Measurements from ENCODE around the gene IL19.

The IL19 gene

GRCh38 chr1:206878456-206878855 lies 107.9 kb downstream of the IL19 start:
- no peak for TF ChIP-seq ISL1 (CRISPR knock-in tag; IDR thresholded peaks at IDR 0.05)
- TF ChIP-seq TCF4 (CRISPR knock-in tag; IDR thresholded peaks at IDR 0.05; ENCODE audit: borderline replicate concordance) = no peak
- TF ChIP-seq, protein P1, sequence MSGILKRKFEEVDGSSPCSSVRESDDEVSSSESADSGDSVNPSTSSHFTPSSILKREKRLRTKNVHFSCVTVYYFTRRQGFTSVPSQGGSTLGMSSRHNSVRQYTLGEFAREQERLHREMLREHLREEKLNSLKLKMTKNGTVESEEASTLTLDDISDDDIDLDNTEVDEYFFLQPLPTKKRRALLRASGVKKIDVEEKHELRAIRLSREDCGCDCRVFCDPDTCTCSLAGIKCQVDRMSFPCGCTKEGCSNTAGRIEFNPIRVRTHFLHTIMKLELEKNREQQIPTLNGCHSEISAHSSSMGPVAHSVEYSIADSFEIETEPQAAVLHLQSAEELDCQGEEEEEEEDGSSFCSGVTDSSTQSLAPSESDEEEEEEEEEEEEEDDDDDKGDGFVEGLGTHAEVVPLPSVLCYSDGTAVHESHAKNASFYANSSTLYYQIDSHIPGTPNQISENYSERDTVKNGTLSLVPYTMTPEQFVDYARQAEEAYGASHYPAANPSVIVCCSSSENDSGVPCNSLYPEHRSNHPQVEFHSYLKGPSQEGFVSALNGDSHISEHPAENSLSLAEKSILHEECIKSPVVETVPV (CRISPR knock-in tag; IDR thresholded peaks at IDR 0.05) = no peak
- no peak for TF ChIP-seq SNAI2 (CRISPR knock-in tag; IDR thresholded peaks at IDR 0.05)
- no peak for TF ChIP-seq ZNF8 (CRISPR knock-in tag; IDR thresholded peaks at IDR 0.05)
- TF ChIP-seq ZFP3 (CRISPR knock-in tag; IDR thresholded peaks at IDR 0.05) = no peak
- TF ChIP-seq PATZ1 (CRISPR knock-in tag; IDR thresholded peaks at IDR 0.05; ENCODE audit: borderline replicate concordance) = no peak
- no peak for TF ChIP-seq RARB (CRISPR knock-in tag; IDR thresholded peaks at IDR 0.05)
- no peak for TF ChIP-seq ARNTL (CRISPR knock-in tag; IDR thresholded peaks at IDR 0.05; ENCODE audit: borderline replicate concordance, low read depth)
- TF ChIP-seq TOX (CRISPR knock-in tag; IDR thresholded peaks at IDR 0.05; ENCODE audit: borderline replicate concordance) = no peak
- no peak for TF ChIP-seq BACH2 (CRISPR knock-in tag; IDR thresholded peaks at IDR 0.05; ENCODE audit: borderline replicate concordance)
- TF ChIP-seq PPARA (CRISPR knock-in tag; IDR thresholded peaks at IDR 0.05; ENCODE audit: borderline replicate concordance) = no peak
- TF ChIP-seq, protein P2, sequence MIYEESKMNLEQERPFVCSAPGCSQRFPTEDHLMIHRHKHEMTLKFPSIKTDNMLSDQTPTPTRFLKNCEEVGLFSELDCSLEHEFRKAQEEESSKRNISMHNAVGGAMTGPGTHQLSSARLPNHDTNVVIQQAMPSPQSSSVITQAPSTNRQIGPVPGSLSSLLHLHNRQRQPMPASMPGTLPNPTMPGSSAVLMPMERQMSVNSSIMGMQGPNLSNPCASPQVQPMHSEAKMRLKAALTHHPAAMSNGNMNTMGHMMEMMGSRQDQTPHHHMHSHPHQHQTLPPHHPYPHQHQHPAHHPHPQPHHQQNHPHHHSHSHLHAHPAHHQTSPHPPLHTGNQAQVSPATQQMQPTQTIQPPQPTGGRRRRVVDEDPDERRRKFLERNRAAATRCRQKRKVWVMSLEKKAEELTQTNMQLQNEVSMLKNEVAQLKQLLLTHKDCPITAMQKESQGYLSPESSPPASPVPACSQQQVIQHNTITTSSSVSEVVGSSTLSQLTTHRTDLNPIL (CRISPR knock-in tag; IDR thresholded peaks at IDR 0.05; ENCODE audit: low read depth) = no peak
- no peak for TF ChIP-seq OSR1 (CRISPR knock-in tag; IDR thresholded peaks at IDR 0.05)
- TF ChIP-seq POU6F1 (CRISPR knock-in tag; IDR thresholded peaks at IDR 0.05; ENCODE audit: borderline replicate concordance, low read depth) = no peak
- no peak for TF ChIP-seq ZFP30 (CRISPR knock-in tag; IDR thresholded peaks at IDR 0.05)
- TF ChIP-seq ZNF565 (CRISPR knock-in tag; conservative IDR thresholded peaks at IDR 0.05; ENCODE audit: low read depth) = no peak
- ATAC-seq = no peak

GRCh38 chr1:206880314-206880713 lies 109.7 kb downstream of the IL19 start:
- no peak for TF ChIP-seq ZNF70 (CRISPR knock-in tag; IDR thresholded peaks at IDR 0.05)
- TF ChIP-seq SNAI2 (CRISPR knock-in tag; IDR thresholded peaks at IDR 0.05) = no peak
- no peak for TF ChIP-seq ZNF8 (CRISPR knock-in tag; IDR thresholded peaks at IDR 0.05)
- TF ChIP-seq ZFP3 (CRISPR knock-in tag; IDR thresholded peaks at IDR 0.05) = no peak
- no peak for TF ChIP-seq ESRRG (CRISPR knock-in tag; IDR thresholded peaks at IDR 0.05)
- no peak for TF ChIP-seq ZNF565 (CRISPR knock-in tag; conservative IDR thresholded peaks at IDR 0.05; ENCODE audit: low read depth)
- TF ChIP-seq TCF4 (CRISPR knock-in tag; IDR thresholded peaks at IDR 0.05; ENCODE audit: borderline replicate concordance) = no peak
- no peak for TF ChIP-seq PPARA (CRISPR knock-in tag; IDR thresholded peaks at IDR 0.05; ENCODE audit: borderline replicate concordance)
- TF ChIP-seq, protein P3, sequence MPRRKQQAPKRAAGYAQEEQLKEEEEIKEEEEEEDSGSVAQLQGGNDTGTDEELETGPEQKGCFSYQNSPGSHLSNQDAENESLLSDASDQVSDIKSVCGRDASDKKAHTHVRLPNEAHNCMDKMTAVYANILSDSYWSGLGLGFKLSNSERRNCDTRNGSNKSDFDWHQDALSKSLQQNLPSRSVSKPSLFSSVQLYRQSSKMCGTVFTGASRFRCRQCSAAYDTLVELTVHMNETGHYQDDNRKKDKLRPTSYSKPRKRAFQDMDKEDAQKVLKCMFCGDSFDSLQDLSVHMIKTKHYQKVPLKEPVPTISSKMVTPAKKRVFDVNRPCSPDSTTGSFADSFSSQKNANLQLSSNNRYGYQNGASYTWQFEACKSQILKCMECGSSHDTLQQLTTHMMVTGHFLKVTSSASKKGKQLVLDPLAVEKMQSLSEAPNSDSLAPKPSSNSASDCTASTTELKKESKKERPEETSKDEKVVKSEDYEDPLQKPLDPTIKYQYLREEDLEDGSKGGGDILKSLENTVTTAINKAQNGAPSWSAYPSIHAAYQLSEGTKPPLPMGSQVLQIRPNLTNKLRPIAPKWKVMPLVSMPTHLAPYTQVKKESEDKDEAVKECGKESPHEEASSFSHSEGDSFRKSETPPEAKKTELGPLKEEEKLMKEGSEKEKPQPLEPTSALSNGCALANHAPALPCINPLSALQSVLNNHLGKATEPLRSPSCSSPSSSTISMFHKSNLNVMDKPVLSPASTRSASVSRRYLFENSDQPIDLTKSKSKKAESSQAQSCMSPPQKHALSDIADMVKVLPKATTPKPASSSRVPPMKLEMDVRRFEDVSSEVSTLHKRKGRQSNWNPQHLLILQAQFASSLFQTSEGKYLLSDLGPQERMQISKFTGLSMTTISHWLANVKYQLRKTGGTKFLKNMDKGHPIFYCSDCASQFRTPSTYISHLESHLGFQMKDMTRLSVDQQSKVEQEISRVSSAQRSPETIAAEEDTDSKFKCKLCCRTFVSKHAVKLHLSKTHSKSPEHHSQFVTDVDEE (CRISPR knock-in tag; IDR thresholded peaks at IDR 0.05) = no peak
- no peak for TF ChIP-seq OSR1 (CRISPR knock-in tag; IDR thresholded peaks at IDR 0.05)
- TF ChIP-seq PATZ1 (CRISPR knock-in tag; IDR thresholded peaks at IDR 0.05; ENCODE audit: borderline replicate concordance) = no peak
- no peak for TF ChIP-seq TOX (CRISPR knock-in tag; IDR thresholded peaks at IDR 0.05; ENCODE audit: borderline replicate concordance)
- ATAC-seq = no peak
